OCI-LY1 (cell line): Measurements from ENCODE around the gene PRKD2.

Source experiments
- EZH2 ChIP-seq: fragments of 200-600 bp; sonication (generic), shearing (Covaris generic); IDR thresholded peaks from 2 replicates; pipeline ENCODE4 v1.8.0; 2017; ENCODE audit warnings: borderline replicate concordance, mixed run types, mild to moderate bottlenecking, antibody characterized with exemption, low read length, moderate library complexity, mixed read lengths
- TF ChIP-seq, protein P1 (sequence below): fragments of 200-600 bp; sonication (generic), shearing (Covaris generic); IDR thresholded peaks from 2 replicates; pipeline ENCODE4 v1.5.1; 2017; ENCODE audit warnings: mild to moderate bottlenecking, antibody characterized with exemption, low read length, moderate library complexity, mixed read lengths

DNA sequence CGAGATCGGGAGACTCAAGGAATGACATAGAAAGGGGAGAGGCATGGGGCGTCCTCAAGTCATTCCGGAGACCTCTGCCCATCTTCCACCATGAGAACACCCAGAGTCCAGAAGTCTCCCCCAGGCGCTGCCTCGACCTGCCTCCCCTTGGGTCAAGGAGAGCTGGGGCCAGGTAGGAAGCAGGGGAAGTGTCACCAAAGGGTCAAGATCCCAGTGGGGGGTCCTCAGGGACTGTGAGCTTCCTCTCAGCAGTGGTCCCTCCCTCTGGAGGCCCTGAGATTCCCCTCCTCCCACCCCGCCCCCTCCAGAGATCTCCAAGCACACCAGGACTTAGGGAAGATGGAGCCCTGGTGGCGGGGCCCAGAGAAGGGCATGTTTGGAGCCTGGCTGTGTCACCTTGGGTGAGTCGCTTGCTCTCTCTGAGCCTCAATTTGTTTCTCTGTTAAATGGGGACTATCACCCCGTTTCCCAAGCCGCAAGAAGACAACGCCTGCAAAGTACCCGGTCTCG is 56.9 kb downstream of the PRKD2 start:
- TF ChIP-seq, protein P1, sequence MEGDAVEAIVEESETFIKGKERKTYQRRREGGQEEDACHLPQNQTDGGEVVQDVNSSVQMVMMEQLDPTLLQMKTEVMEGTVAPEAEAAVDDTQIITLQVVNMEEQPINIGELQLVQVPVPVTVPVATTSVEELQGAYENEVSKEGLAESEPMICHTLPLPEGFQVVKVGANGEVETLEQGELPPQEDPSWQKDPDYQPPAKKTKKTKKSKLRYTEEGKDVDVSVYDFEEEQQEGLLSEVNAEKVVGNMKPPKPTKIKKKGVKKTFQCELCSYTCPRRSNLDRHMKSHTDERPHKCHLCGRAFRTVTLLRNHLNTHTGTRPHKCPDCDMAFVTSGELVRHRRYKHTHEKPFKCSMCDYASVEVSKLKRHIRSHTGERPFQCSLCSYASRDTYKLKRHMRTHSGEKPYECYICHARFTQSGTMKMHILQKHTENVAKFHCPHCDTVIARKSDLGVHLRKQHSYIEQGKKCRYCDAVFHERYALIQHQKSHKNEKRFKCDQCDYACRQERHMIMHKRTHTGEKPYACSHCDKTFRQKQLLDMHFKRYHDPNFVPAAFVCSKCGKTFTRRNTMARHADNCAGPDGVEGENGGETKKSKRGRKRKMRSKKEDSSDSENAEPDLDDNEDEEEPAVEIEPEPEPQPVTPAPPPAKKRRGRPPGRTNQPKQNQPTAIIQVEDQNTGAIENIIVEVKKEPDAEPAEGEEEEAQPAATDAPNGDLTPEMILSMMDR = no peak
- TF ChIP-seq EZH2 = no peak
